ENCODE measurements around the gene FAM76B.

The FAM76B gene

GRCh38 chr11:95791709-95792033, 2.1 kb upstream of the FAM76B start:
- DNase-seq: no peak

GRCh38 chr11:95790933-95791708, 1.5 kb upstream of the FAM76B start:
- peak; percentile 62 for DNase-seq

DNA sequence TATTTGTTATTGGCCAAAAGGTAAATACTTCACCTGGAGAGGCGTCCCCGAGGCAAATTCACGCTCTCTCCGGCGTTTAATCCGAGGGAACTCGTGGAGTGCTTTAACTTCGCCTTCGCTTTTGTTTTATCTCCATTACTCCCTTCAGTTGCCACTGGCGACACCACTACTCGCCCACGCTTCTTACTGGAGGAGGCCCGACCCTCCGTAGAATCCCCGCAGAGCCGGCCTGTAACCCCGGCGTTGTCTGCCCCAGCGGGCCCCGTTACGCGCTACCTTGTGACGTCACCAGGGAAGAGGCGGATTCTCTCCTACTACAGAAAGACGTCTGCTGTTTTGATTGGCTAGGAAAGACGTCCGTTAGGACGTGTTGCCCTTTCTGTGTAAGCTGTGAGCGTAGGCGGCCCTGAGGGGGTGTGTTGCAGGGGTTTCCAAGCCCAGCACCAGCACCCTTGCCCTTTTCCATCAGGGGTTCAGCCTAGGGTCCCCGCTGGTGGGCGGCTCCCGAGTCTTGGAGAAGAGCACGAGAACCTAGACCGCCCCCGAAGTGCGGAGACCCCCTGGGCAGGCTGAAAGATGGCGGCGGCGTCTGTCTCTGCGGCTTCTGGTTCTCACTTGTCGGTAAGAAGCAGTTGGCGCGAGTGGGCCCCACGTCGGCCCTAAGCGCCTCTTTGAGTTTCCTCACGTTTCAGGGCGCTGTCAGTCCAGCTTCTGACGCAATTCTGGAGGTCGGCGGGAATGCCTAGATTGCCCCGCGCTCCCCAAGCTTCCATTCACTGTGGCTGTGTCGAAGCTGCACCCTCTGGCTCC, 746 bp upstream of the FAM76B start, which contains the start of gene CEP57:
TSS of gene CEP57 (plus strand) at position 376 of the 810 bp plus-strand sequence. CDS start at position 577, 201 bp downstream.
- DNase-seq: peak; percentile 96

- DNase-seq: peak; percentile 25
Observed at GRCh38 chr11:95788921-95789505, 569 bp downstream of the FAM76B start.

- DNase-seq: no peak
Observed at GRCh38 chr11:95780544-95780943, 9.0 kb downstream of the FAM76B start.

- DNase-seq: no peak
Observed at GRCh38 chr11:95778699-95779098, 10.9 kb downstream of the FAM76B start.

GRCh38 chr11:95776859-95777258, 12.7 kb downstream of the FAM76B start:
- DNase-seq: no peak

- DNase-seq: no peak
Observed at GRCh38 chr11:95768521-95768920, 21.1 kb downstream of the FAM76B start.

- DNase-seq: no peak
Observed at GRCh38 chr11:95767498-95767897, 22.1 kb downstream of the FAM76B start.

- no peak for DNase-seq
Observed at GRCh38 chr11:95766701-95767100, 22.9 kb downstream of the FAM76B start.

GRCh38 chr11:95764267-95764898, 25.2 kb downstream of the FAM76B start:
- peak; percentile 49 for DNase-seq

- no peak for DNase-seq
Observed at GRCh38 chr11:95762534-95762933, 27.0 kb downstream of the FAM76B start.

GRCh38 chr11:95760941-95761340, 28.6 kb downstream of the FAM76B start:
- DNase-seq: no peak

DNA sequence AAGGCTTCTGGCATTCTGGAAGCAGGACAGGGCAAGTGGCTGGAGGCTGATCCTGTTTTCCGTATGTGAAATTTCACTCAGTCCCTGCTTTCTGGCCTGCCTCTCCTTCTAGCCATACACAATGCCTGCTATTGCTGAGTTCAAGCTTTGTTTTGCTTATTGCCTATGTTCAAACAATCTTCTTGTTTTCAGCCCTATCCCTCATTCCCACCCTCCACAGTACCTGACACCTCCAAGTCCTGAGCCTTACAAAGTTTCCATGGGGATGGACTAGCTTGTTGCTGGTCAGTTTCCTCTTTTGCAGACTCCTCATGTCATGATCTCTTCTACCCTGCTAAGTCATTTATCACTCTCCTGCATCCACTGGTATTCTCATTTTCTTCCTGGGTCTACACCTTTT, 38.1 kb downstream of the FAM76B start:
- DNase-seq: no peak

DNA sequence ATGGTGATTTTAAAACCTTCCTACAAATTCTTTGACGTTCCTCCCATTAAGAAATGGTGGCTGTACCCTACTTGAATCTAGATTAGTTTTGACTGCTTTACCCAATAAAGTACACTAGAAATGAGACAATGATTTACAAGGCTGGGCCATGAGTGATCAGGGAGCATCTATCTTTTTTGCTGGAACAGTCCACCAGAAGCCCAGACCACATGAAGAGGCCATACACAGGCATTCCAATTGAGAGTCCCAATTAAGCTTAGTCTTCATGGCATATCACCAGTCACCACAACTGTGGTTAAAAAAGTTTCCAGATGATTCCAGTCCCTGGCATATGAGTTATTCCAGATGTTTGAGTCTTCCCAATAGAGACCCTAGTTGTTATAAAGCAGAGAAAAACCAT, 39.5 kb downstream of the FAM76B start:
- DNase-seq: no peak

GRCh38 chr11:95739108-95739938, 50.3 kb downstream of the FAM76B start:
- DNase-seq: no peak

- no peak for DNase-seq
Observed at GRCh38 chr11:95736809-95737208, 52.8 kb downstream of the FAM76B start.

GRCh38 chr11:95736355-95736754, 53.2 kb downstream of the FAM76B start:
- no peak for DNase-seq

DNA sequence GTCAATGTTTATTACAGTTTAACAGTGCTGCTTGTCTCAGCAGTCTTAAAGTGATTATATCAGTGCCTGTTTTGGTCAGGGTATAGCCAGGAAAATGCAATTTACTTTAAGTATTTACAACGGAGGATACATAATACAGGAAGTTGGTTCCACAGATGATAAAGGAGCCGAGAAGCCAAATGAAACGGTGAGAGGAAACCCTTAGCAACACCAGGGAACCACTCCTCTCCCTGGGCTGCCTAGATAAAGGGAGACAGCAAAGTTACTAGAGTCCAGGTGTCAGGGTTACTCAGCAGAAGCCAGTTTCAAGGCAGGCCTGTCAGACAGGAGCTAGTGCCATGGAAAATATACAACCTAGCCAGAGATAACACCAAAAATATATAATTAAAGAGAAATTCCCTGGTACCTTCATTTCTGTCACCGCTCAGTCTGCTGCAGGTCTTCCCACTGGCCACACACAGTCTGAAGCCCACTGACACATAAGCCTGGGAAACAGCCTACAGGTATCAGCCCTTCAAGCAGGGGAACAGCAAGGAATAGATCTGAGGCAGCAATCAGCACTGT, 55.5 kb downstream of the FAM76B start:
- DNase-seq: peak; percentile 55

- DNase-seq: no peak
Observed at GRCh38 chr11:95732930-95733602, 56.5 kb downstream of the FAM76B start.

DNA sequence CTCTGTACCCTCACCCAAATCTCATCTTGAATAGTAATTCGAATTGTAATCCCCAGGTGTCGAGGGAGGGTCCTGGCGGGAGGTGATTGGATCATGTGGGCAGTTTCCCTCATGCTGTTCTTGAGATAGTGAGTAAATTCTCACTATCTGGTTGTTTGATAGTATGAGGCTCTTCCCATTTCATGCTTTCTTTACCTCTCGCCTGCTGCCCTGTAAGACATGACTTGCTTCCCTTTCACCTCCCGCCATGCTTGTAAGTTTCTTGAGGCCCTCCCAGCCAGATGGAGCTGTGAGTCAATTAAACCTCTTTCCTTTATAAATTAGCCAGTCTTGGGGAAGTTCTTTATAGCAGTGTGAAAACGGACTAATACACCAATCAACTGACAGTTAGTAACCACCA, 60.1 kb downstream of the FAM76B start:
- DNase-seq: no peak

DNA sequence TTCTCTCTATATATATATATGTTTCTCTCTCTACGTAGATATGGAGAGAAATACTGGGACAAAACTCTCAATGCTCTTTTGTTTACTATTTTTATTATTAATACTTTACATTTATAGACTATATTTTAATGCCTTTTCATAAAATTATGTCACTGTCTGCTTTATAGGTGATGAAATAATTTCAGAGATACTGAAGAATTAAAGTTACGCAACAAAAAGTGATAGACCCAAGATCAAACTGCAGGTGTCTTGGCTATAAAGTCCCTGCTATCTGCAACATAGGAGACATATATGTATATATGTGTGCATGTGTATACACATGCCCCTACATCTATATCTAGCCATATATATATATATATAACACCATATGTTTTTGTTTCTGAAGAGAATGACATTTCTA, 60.8 kb downstream of the FAM76B start:
- DNase-seq: no peak
